Measurements from ENCODE around the gene TJAP1.
"Not testable (repeated sequence)": the region's sequence is repeated elsewhere in the genome, so short reads cannot be mapped to it uniquely, and the experiment has no call there.

The TJAP1 gene

DNA sequence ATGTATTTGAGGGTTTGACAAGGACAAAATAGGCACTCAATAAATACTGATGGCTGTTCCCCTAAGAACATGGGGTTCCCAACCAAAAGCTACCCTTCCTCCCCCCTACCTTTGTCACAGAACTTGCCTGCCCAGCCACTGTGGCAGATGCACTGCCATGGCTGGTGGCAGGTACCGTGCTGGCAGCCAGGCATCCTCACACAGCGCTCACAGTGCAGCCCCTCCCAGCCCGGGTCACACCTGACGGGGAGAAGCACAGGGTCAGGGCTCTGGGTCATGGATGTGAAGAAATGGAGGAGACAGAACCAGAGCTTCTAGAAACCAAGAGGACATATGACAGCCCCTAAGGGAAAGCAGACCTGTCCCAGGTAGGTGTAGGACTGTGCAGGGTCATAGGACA lies 24.5 kb upstream of the TJAP1 start:
- no peak for DNase-seq (ENCODE audit: low read depth in 2 of 2)

DNA sequence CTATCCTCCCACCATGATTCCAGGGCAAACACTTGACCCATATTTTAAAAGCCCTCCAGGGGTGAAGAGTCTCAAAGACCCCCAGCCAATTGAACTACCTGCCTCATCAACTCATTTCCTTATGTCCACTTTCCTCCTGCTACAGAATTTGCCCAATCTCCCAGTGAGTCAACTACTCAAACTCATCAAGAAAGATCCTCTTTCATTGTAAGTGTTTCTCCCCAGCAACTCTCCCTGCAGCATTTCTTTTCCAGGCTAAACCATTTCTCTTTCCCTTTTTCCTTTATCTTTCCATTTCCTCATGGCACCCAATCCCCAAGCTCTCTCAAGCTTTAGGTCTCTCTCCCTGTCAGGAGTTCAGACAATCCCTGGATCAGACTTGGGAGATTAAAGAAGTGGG lies 23.5 kb upstream of the TJAP1 start:
- no peak for DNase-seq (ENCODE audit: low read depth in 2 of 2)

DNA sequence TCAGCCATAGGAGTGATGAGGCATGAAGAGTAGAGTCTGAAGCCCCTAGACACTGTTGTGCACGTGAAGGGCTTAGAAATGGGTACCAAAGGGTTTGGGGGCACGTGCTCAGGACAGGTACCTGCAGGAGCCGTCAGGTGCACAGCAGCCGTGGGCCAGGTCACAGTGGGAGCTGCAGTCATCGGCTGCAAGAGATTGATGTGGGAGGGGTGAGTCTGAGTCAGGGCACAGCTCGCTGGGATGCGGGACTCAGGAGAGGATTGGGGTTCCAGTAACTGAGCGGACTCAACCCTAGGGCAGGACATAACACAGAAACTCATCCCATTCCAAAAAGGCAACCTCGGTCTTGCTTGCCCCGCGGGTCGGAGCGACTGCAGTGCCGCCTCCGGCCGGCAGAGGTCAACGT lies 23.1 kb upstream of the TJAP1 start:
- DNase-seq (ENCODE audit: low read depth in 2 of 2), result peak; percentile 36 to 57

DNA sequence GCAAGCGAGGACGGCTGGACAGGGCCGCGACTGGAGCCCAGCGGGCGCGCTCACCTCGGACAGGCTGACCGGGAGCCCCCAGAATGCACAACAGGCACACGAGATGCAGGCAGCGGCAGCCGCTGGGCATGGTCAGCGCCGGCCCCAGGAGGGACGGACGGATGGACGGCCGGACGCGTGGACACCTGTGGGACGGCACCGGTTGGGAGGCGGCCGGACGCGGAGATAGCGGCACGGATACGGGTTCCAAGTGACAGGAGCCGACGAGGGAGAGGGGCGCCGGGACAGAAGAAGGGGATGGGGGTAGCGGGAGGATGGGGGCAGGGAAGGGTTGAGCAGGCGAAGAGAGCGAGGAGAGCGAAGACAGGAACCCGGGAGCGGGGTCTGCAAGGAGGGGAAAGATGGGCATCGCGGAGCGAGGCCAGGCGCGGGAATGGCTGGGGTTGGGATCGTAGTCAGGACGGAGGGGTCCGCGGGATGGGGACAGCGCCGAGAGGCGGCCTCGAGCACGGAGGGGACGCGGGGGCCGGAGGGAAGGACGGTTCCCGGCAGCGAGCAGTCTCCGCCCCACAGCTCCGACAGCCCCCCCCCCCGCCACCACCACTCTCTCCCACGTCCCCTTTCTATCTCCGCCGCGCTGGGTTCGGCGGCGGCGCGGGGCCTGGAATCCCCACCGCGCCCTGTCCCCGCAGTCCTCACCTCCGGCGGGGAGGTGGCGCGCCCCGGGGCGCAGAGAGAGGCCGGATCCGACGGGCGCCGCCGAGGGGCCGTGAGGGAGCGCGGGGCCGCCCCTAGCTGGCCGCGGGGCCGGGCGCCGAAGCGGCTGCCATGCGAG lies 22.5 kb upstream of the TJAP1 start:
- no peak for DNase-seq (ENCODE audit: low read depth in 2 of 2)

DNA sequence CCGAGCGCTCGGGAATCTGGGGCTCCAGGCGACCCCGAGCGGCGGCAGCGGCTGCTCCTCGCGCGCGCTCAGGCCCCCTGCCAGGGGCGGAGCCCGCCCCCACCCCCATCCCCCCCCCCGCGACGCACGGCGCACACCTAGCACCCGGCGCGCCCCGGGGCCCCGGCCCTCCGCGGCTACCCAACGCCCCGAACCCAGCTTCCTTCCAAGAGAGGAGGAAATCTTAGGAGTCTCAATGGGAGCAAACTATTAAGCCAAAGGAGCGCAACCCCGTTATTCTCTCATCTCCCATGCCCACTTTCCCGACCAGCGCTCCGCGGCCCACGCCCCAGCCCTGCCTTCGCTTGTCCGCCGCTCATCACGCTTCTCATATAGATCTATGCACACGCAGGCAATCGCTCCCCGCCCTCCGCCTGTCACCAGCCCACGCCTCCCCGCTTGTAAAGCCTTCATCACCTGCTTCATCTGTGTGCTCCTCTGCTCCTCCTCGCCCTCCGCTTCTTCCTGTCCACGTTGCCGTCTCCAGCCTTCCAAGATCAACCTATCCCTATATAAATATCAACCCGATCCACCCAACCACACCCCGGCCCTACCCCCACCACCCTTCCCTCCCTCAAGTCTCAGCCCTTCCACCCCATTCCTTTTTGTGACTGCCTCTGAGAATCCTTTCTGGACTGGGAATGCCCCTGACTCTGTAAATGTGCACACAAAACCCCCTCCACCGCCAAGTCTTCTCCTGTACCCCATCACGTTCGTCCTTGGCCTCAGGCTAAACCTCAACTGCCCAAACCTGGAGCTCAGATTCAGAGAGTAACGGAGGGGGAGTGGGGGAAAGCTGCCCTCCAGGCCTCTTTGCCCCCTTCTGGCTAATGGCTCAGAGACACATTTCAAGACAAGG lies 21.6 kb upstream of the TJAP1 start, which contains the start of gene DLK2:
TSS of gene DLK2 (minus strand) at position 18 of the 898 bp plus-strand sequence. CDS start 723 bp downstream, outside the sequence.
- DNase-seq (ENCODE audit: low read depth in 2 of 2), result peak in 1 of 2 donors; percentile 14

- DNase-seq (ENCODE audit: low read depth in 2 of 2), result no peak
Measured at GRCh38 chr6:43457643-43458042, 19.7 kb upstream of the TJAP1 start.

DNA sequence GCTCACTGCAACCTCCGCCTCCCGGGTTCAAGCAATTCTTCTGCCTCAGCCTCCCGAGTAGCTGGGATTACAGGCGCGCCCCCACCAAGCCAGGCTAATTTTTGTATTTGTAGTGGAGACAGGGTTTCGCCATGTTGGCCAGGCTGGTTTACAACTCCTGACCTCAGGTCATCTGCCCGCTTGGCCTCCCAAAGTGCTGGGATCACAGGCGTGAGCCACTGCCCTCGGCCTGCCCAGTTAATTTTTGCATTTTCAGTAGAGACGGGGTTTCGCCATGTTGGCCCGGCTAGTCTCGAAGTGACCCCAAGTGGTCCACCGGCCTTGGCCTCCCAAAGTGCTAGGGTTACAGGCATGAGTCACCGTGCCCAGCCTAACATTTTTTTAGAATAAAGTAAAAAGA lies 19.2 kb upstream of the TJAP1 start:
- not testable (repeated sequence) for DNase-seq (ENCODE audit: low read depth in 2 of 2)

GRCh38 chr6:43459535-43459934 lies 17.8 kb upstream of the TJAP1 start:
- no peak for DNase-seq (ENCODE audit: low read depth in 2 of 2)

- no peak for DNase-seq (ENCODE audit: low read depth in 2 of 2)
Measured at GRCh38 chr6:43460032-43460431, 17.3 kb upstream of the TJAP1 start.

- DNase-seq (ENCODE audit: low read depth in 2 of 2), result no peak
Measured at GRCh38 chr6:43461936-43462335, 15.4 kb upstream of the TJAP1 start.

DNA sequence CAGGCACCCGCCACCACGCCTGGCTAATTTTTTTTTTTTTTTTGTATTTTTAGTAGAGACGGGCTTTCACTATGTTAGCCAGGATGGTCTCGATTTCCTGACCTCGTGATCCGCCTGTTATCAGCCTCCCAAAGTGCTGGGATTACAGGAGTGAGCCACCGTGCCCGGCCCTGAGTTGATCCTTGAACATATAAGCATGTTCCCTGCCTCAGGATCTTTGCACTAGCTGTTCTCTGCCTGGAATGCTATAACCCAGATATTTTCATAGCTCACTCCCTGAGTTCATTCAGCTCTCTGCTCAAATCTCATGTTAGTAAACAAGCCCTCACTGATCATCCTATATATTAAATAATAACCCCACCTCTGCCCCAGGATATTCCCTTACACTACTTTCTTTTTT lies 13.0 kb upstream of the TJAP1 start:
- DNase-seq (ENCODE audit: low read depth in 2 of 2), result no peak

- no peak for DNase-seq (ENCODE audit: low read depth in 2 of 2)
Measured at GRCh38 chr6:43465948-43466347, 11.4 kb upstream of the TJAP1 start.

GRCh38 chr6:43467265-43467664 lies 10.1 kb upstream of the TJAP1 start:
- DNase-seq (ENCODE audit: low read depth in 2 of 2), result not testable (repeated sequence)

DNA sequence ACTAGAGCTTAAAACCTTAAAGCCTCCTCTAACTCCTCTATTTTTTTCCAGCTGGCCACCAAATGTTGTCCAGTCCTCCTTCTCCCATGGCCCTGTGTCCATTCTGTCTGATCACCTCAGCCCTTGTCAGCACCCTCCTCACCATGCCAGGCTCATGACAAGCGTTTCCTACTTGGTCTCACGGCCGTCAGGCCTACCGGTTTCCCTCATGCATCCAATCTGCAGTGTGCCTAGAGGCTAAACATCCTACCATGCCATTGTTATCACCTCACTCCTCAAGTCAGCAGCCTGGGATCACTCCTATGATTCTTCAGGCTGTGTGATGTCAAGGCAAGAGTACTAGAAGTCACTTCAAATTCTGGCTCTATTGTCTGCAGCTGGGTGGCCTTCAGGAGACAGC lies 9.6 kb upstream of the TJAP1 start:
- no peak for DNase-seq (ENCODE audit: low read depth in 2 of 2)

- no peak for DNase-seq (ENCODE audit: low read depth in 2 of 2)
Measured at GRCh38 chr6:43468240-43468639, 9.1 kb upstream of the TJAP1 start.

DNA sequence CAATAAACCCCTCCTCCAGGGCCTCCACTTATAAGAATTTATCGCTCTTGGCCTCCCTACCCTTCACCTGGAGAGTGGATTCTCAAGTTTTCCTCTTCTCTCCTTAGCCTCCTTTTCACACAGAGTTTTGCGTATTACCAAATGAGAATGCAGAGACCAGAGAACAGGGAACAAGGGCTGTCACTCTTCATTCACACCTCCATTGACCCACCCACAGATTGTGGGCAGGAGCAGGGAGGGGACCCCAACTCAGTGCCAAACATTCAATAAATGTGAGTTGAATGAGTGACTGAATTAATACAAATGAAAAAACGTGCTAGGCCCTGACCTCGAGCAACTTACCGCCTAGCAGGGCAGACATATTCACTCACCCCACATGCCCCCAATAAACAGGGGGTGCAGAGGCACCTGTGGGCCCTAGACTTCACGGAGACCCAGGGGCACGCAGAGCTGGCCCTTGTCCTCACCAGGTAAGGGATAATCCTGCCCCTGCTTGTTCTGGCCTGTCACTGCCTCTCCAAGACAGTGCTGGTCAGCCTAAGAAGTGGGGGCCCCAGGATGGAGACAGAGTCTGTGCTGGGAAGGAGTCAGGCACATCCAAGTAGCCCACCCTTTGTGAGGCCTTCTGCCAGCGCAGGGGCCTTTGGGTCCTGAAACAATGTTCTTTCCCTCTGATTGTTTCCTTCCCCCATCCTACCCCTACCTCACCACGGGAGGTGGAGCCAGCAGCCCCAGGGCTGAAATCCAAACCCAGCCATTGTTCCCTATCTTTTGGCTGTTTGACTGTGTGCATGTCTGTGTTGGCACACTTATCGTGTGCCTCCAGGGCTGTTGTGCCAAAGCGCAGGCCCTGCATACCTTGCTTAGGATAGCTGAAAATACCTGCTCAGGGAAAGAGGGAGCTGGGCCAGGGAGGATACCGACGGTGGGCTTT lies 8.4 kb upstream of the TJAP1 start:
- no peak for DNase-seq (ENCODE audit: low read depth in 2 of 2)

DNA sequence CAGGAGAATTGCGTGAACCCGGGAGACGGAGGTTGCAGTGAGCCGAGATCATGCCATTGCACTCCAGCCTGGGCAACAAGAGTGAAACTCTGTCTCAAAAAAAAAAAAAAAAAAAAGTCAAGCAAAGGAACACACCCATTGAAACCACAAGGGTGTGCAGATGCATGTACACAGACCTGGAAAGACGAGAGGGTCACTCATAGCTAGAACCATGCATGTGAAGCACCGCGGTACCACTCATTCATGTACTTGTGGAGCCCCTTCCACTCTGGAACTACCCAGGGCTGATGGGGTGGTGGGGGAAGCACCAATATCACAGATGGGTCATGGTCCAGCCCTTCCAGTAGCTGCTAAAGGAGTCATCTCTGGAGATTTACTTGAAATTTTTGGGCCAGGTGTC lies 7.4 kb upstream of the TJAP1 start:
- DNase-seq (ENCODE audit: low read depth in 2 of 2), result no peak

- DNase-seq (ENCODE audit: low read depth in 2 of 2), result no peak
Measured at GRCh38 chr6:43471399-43471798, 6.0 kb upstream of the TJAP1 start.

- no peak for DNase-seq (ENCODE audit: low read depth in 2 of 2)
Measured at GRCh38 chr6:43472515-43472914, 4.9 kb upstream of the TJAP1 start.

DNA sequence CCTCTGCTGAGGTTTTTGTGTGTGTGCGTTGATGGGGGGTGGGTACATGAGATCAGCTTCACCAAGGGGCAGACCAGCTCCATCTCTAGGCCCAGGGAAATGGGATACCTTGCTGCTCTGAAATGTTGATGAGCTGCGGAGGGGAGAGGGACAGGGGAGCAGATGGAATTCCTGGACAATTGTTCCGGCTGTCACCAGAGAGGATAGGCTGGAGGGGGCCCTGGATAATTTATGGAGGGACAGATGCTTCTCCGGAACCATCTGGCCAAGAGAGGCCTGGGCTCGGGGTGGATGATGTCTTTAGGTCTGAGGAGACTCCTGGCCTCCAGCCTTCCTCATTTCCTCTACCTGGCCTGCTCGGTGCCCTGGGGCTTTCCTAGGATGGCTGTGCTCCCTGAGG lies 1.9 kb upstream of the TJAP1 start:
- DNase-seq (ENCODE audit: low read depth in 2 of 2), result no peak

DNA sequence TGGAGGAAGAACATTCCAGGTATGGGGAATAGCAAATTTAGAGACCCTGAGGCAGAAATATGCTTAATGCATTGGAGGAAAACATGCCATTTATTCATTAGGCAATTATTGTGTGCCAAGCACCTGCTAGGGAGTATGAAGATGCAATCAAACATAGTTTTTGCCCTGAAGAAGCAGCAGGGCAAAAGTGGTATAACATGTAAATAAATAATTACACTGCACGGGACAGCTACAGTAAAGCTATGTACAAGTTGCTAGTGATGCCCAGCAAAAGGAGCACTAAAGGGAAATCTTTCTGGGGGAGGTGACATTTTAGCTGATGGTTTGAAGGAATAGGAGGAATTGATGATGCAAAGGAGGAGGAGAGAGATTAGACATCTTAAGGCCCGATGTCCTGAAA lies 624 bp upstream of the TJAP1 start:
- no peak for DNase-seq (ENCODE audit: low read depth in 2 of 2)

DNA sequence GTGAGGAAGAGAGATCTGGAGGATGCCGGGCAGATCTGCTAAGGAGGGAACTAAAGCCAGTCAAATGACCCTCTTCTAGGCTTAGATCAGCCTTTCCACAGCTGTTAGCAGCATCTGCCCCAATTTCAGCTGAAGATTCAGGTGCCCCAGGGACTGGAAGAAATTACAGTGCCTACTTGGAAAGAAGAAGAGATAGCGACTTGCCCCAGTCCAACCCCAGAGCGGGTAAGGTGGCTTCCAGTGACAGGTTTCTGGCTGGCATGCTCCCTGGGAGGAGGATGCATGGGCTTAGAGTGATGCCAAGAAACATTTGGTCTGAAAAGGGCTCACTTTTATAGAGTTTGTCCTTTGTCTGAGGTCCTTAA lies 620 bp downstream of the TJAP1 start:
- no peak for DNase-seq (ENCODE audit: low read depth in 2 of 2)

All from stimulated activated CD8-positive, alpha-beta memory T cell treated with anti-CD3 and anti-CD28 coated beads, Interleukin-7, amount 100 ng/mL, for 1 hour (primary cell).